H9 (cell line): ENCODE measurements around the gene IL32. TPM values are rescaled to one million over a fixed set of nuclear protein-coding genes. Genes with fewer than 3 reads are reported as not detected.

Experiments
- DNase-seq: peaks from one replicate; pipeline ENCODE4 v3.0.0-alpha.2; 2017
- H2AFZ ChIP-seq: one replicate; pipeline ENCODE4 v1.6.1; 2013; ENCODE audit warnings: mild to moderate bottlenecking, low read length, control low read depth, moderate library complexity
- H2AK5ac ChIP-seq: 2 replicates; pipeline ENCODE4 v1.6.1; 2013; ENCODE audit warnings: low read length, control low read depth, mixed read lengths; ENCODE audit not compliant: insufficient read length
- H2BK120ac ChIP-seq: one replicate; pipeline ENCODE4 v1.6.1; 2013; ENCODE audit warnings: low read depth, mild to moderate bottlenecking, low read length, control low read depth, inconsistent platforms; ENCODE audit not compliant: poor library complexity, severe bottlenecking
- H2BK12ac ChIP-seq: 2 replicates; pipeline ENCODE4 v1.6.1; 2013; ENCODE audit warnings: low read length, control low read depth, mixed read lengths, low read depth; ENCODE audit not compliant: insufficient read length
- H2BK15ac ChIP-seq: 2 replicates; pipeline ENCODE4 v1.6.1; 2013; ENCODE audit warnings: low read depth, low read length, control low read depth
- H2BK20ac ChIP-seq: one replicate; pipeline ENCODE4 v1.6.1; 2013; ENCODE audit warnings: low read depth, mild to moderate bottlenecking, low read length, control low read depth, inconsistent platforms; ENCODE audit not compliant: poor library complexity, severe bottlenecking
- H2BK5ac ChIP-seq: 2 replicates; pipeline ENCODE4 v1.6.1; 2013; ENCODE audit warnings: low read length, control low read depth, mixed read lengths; ENCODE audit not compliant: insufficient read length
- H3K14ac ChIP-seq: 2 replicates; pipeline ENCODE4 v1.6.1; 2013; ENCODE audit warnings: low read length, control low read depth; ENCODE audit not compliant: insufficient read depth
- H3K18ac ChIP-seq: 2 replicates; pipeline ENCODE4 v1.6.1; 2013; ENCODE audit warnings: low read depth, mild to moderate bottlenecking, mixed read lengths, low read length, control low read depth; ENCODE audit not compliant: insufficient read length
- H3K23ac ChIP-seq: 2 replicates; pipeline ENCODE4 v1.6.1; 2013; ENCODE audit warnings: low read length, control low read depth, mixed read lengths, low read depth; ENCODE audit not compliant: insufficient read length
- H3K23me2 ChIP-seq: 2 replicates; pipeline ENCODE4 v1.6.1; 2013; ENCODE audit warnings: low read depth, mild to moderate bottlenecking, mixed read lengths, low read length, control low read depth; ENCODE audit not compliant: insufficient read length, poor library complexity, severe bottlenecking
- H3K27ac ChIP-seq: 2 replicates; pipeline ENCODE4 v1.5.1; 2013; ENCODE audit warnings: low read length, control low read depth, mixed read lengths, low read depth; ENCODE audit not compliant: insufficient read length
- H3K27me3 ChIP-seq: 2 replicates; pipeline ENCODE4 v1.6.1; 2013; ENCODE audit warnings: low read length, control low read depth, inconsistent platforms; ENCODE audit not compliant: insufficient read depth
- H3K4ac ChIP-seq: 2 replicates; pipeline ENCODE4 v1.6.1; 2013; ENCODE audit warnings: low read depth, mild to moderate bottlenecking, control low read depth, inconsistent platforms, low read length, moderate library complexity
- H3K4me1 ChIP-seq: 2 replicates; pipeline ENCODE4 v1.6.1; 2013; ENCODE audit warnings: low read length, control low read depth, inconsistent platforms; ENCODE audit not compliant: insufficient read depth
- H3K4me2 ChIP-seq: 2 replicates; pipeline ENCODE4 v1.6.1; 2013; ENCODE audit warnings: low read length, control low read depth, mixed read lengths; ENCODE audit not compliant: insufficient read length, insufficient read depth
- H3K56ac ChIP-seq: 2 replicates; pipeline ENCODE4 v1.6.1; 2013; ENCODE audit warnings: low read depth, mild to moderate bottlenecking, mixed read lengths, low read length, control low read depth; ENCODE audit not compliant: insufficient read length
- H3K79me1 ChIP-seq: 2 replicates; pipeline ENCODE4 v1.6.1; 2013; ENCODE audit warnings: low read depth, mild to moderate bottlenecking, moderate library complexity, low read length, control low read depth, inconsistent platforms; ENCODE audit not compliant: insufficient read depth, poor library complexity, severe bottlenecking
- H3K79me2 ChIP-seq: 2 replicates; pipeline ENCODE4 v1.6.1; 2013; ENCODE audit warnings: low read length, control low read depth, inconsistent platforms; ENCODE audit not compliant: insufficient read depth
- H3K9ac ChIP-seq: 2 replicates; pipeline ENCODE4 v1.6.1; 2013; ENCODE audit warnings: low read length, control low read depth, mixed read lengths; ENCODE audit not compliant: insufficient read length; ENCODE audit errors: extremely low read depth
- H3K9me3 ChIP-seq: one replicate; pipeline ENCODE4 v1.6.1; 2013; ENCODE audit warnings: low read depth, low read length, inconsistent platforms; ENCODE audit not compliant: control insufficient read depth
- H3T11ph ChIP-seq: one replicate; pipeline ENCODE4 v1.6.1; 2013; ENCODE audit warnings: mild to moderate bottlenecking, low read length, control low read depth, inconsistent platforms
- H4K20me1 ChIP-seq: one replicate; pipeline ENCODE4 v1.6.1; 2013; ENCODE audit not compliant: control insufficient read depth, insufficient read length, insufficient read depth
- H4K5ac ChIP-seq: 2 replicates; pipeline ENCODE4 v1.6.1; 2013; ENCODE audit warnings: low read depth, mild to moderate bottlenecking, mixed read lengths, low read length, control low read depth; ENCODE audit not compliant: insufficient read length
- H4K8ac ChIP-seq: replicated peaks from 2 replicates; pipeline ENCODE4 v1.6.1; 2013; ENCODE audit warnings: low read length, control low read depth, mixed read lengths, low read depth; ENCODE audit not compliant: insufficient read length
- H4K91ac ChIP-seq: 2 replicates; pipeline ENCODE4 v1.6.1; 2013; ENCODE audit warnings: low read depth, mild to moderate bottlenecking, moderate library complexity, mixed read lengths, low read length, control low read depth; ENCODE audit not compliant: insufficient read length
- H3K27ac Mint-ChIP-seq, 3 experiments: 2 replicates in 2 of 3; 3 replicates in 1 of 3; pipeline ENCODE4 v1.8.0; 2020 to 2021; ENCODE audit warnings: mixed read lengths in 3 of 3, mild to moderate bottlenecking in 1 of 3, moderate library complexity in 1 of 3
- H3K27me3 Mint-ChIP-seq: 2 replicates; pipeline ENCODE4 v1.8.0; 2021; ENCODE audit warnings: low read depth, mild to moderate bottlenecking, moderate library complexity, mixed read lengths
- H3K36me3 Mint-ChIP-seq, 3 experiments: 2 replicates in 2 of 3; 3 replicates in 1 of 3; pipeline ENCODE4 v1.8.0; 2020 to 2021; ENCODE audit warnings: low read depth in 3 of 3, mixed read lengths in 3 of 3; ENCODE audit not compliant: insufficient read depth in 1 of 3
- H3K4me1 Mint-ChIP-seq, 2 experiments: 2 replicates each; pipeline ENCODE4 v1.8.0; 2020; ENCODE audit warnings: mixed read lengths in 2 of 2
- H3K4me3 Mint-ChIP-seq, 2 experiments: 2 replicates in 1 of 2; 3 replicates in 1 of 2; pipeline ENCODE4 v1.8.0; 2020 to 2021; ENCODE audit warnings: mild to moderate bottlenecking in 2 of 2, mixed read lengths in 2 of 2, moderate library complexity in 1 of 2
- H3K9me3 Mint-ChIP-seq, 2 experiments: 2 replicates in 1 of 2; 3 replicates in 1 of 2; pipeline ENCODE4 v1.8.0; 2020; ENCODE audit warnings: mild to moderate bottlenecking in 2 of 2, mixed read lengths in 2 of 2, moderate library complexity in 1 of 2
- WGBS: extraction: QIAGEN DNeasy Blood & Tissue Kit; methylation state at CpG from one replicate; pipeline ENCODE4 v1.1.7; 2013; ENCODE audit warnings: missing lambda C conversion rate, low lambda C conversion rate, mixed read lengths; ENCODE audit not compliant: insufficient read length; ENCODE audit errors: extremely low coverage; 5-methylcytosine and 5-hydroxymethylcytosine counted together
- total RNA-seq: library from RNA; stranded (reverse); gene quantifications from 2 replicates; pipeline ENCODE4 v1.2.1, GENCODE V29; 2021
- TF ChIP-seq, protein P1 (sequence below): fragments of 200-600 bp; sonication (generic); conservative IDR thresholded peaks from 3 replicates; pipeline ENCODE4 v1.8.0; 2021; ENCODE audit warnings: antibody characterized with exemption, mild to moderate bottlenecking

IL32 gene
- total RNA-seq, 1 experiment from 2014 or later = 2.0 TPM

DNA sequence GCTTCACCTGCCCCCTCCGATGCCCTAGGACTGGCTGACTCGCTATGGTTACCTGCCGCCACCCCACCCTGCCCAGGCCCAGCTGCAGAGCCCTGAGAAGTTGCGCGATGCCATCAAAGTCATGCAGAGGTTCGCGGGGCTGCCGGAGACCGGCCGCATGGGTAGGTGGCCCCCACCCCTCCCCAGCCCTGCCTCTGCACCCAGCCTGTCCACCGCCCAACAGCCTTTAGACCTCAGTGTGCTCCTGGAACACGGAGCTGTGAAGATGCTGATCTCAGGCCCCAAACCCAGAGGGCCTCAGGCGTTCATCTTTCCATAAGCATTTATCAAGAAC lies 18.1 kb upstream of the IL32 start:
- no peak for DNase-seq
- Mint-ChIP-seq H3K27ac (no peak overlapping the region), H3K36me3 (peaks cover 9 to 29% (median 26%) of the 10 kb centered on the region in 3 experiments), H3K27me3 (peaks cover 72% of the 10 kb centered on the region), H3K4me3 (peak overlapping the region; percentile 79 to 90), H3K9me3 (peaks cover 0 to 3% of the 10 kb centered on the region in 2 experiments; a peak in 2 of 5 replicates), H3K4me1 (peaks cover 8 to 17% of the 10 kb centered on the region in 2 experiments)
- Histone ChIP-seq H3K9me3 (no peaks in the 10 kb centered on the region), H2AK5ac (no peak overlapping the region), H2BK15ac (no peak overlapping the region), H2BK120ac (no peak overlapping the region), H3K4me1 (no peaks in the 10 kb centered on the region), H2BK12ac (no peak overlapping the region), H2BK20ac (no peak overlapping the region), H3K79me1 (no peaks in the 10 kb centered on the region), H2AFZ (no peak overlapping the region), H3K27me3 (no peaks in the 10 kb centered on the region), H3K4me2 (peak overlapping the region; percentile 87), H3K14ac (no peak overlapping the region), H3K79me2 (no peaks in the 10 kb centered on the region), H3T11ph (no peak overlapping the region), H3K23me2 (peaks cover 20% of the 10 kb centered on the region), H3K56ac (no peak overlapping the region), H3K23ac (no peak overlapping the region), H3K4ac (no peak overlapping the region), H3K18ac (no peak overlapping the region), H4K5ac (no peak overlapping the region), H4K20me1 (no peaks in the 10 kb centered on the region), H4K91ac (no peak overlapping the region), H3K27ac (no peak overlapping the region), H4K8ac (no peak overlapping the region), H3K9ac (no peak overlapping the region), H2BK5ac (no peak overlapping the region)
- no CpG with 5 or more reads among the region's 13 CpGs for WGBS
- TF ChIP-seq, protein P1, sequence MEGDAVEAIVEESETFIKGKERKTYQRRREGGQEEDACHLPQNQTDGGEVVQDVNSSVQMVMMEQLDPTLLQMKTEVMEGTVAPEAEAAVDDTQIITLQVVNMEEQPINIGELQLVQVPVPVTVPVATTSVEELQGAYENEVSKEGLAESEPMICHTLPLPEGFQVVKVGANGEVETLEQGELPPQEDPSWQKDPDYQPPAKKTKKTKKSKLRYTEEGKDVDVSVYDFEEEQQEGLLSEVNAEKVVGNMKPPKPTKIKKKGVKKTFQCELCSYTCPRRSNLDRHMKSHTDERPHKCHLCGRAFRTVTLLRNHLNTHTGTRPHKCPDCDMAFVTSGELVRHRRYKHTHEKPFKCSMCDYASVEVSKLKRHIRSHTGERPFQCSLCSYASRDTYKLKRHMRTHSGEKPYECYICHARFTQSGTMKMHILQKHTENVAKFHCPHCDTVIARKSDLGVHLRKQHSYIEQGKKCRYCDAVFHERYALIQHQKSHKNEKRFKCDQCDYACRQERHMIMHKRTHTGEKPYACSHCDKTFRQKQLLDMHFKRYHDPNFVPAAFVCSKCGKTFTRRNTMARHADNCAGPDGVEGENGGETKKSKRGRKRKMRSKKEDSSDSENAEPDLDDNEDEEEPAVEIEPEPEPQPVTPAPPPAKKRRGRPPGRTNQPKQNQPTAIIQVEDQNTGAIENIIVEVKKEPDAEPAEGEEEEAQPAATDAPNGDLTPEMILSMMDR = no peak
